Liver (tissue), 3 donors: ENCODE results near the gene MPPED2.

Source experiments
- CTCF ChIP-seq: fragments of 150-350 bp; IDR thresholded peaks from 2 replicates; pipeline ENCODE4 v1.5.1; 2017; ENCODE audit warnings: improper control_type of control experiment, low read depth, low read length; ENCODE audit not compliant: missing input control
- MAX ChIP-seq: IDR thresholded peaks from 2 replicates; pipeline ENCODE4 v1.6.1; 2016; ENCODE audit warnings: antibody characterized with exemption
- REST ChIP-seq: IDR thresholded peaks from 2 replicates; pipeline ENCODE4 v1.6.1; 2016; ENCODE audit warnings: antibody characterized with exemption, mild to moderate bottlenecking
- RXRA ChIP-seq, 2 donors: IDR thresholded peaks; 2 replicates each; pipeline ENCODE4 v1.6.1; 2017 to 2018; ENCODE audit warnings: antibody characterized with exemption in 2 of 2, mild to moderate bottlenecking in 1 of 2
- TAF1 ChIP-seq: conservative IDR thresholded peaks from 2 replicates; pipeline ENCODE4 v1.6.1; 2016; ENCODE audit warnings: antibody characterized with exemption, mild to moderate bottlenecking
- YY1 ChIP-seq: IDR thresholded peaks from 2 replicates; pipeline ENCODE4 v1.6.1; 2016; ENCODE audit warnings: antibody characterized with exemption, mild to moderate bottlenecking
- TF ChIP-seq, protein P1 (sequence below): IDR thresholded peaks from 2 replicates; pipeline ENCODE4 v1.6.1; 2016; ENCODE audit warnings: antibody characterized with exemption
- donor health status: healthy.
- donor health status: healthy.

DNA sequence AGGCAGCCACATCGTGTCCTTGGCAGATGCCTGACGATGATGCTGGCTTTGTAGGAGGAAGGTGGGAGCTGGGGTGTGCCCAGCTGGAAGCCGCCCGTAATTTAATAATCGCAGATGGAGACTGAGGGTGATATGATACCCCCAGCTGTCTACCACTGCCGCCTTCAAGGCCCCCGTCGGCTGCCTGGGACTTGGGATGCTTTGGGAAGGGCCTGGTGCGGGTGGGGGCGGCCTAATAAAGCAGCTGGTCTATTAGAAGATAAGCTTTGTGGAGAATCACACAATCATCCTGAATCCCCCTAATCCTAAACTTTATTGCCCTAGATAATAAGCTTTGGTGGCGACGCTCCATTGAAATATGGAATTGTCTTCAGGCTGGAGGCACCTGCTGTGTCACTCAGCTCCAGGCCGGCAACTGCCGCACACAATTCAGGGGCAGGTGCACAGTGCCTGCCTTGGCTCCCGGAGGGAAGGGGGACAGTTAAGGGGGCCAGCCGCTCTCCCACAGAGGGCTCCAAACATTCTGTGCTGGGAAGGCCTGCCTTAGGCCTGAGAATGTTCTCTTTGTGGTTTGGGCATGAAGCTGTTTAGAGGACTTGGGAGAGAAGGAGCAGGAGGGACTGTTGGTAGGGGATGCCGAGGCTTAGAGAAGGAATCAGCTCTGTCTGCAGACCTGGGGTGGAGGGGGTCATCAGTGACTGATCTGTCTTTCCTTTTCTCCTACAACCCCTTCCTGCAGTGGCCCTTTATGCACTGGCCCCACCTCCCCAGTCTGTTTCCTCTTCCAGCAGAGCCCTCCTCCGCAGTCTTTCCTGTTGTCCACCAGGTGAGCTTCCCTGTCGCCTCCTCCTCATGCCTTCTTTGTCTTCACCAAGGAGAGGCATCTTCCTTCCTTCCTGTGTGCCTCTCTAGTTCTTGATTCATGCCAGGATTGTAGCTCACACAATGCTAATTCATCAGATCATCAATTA lies 198.0 kb downstream of the MPPED2 start:
- TF ChIP-seq CTCF (no peak), MAX (no peak), TAF1 (no peak), REST (no peak), YY1 (no peak), RXRA (IDR thresholded peaks at IDR 0.05) (no peak)
- TF ChIP-seq, protein P1, sequence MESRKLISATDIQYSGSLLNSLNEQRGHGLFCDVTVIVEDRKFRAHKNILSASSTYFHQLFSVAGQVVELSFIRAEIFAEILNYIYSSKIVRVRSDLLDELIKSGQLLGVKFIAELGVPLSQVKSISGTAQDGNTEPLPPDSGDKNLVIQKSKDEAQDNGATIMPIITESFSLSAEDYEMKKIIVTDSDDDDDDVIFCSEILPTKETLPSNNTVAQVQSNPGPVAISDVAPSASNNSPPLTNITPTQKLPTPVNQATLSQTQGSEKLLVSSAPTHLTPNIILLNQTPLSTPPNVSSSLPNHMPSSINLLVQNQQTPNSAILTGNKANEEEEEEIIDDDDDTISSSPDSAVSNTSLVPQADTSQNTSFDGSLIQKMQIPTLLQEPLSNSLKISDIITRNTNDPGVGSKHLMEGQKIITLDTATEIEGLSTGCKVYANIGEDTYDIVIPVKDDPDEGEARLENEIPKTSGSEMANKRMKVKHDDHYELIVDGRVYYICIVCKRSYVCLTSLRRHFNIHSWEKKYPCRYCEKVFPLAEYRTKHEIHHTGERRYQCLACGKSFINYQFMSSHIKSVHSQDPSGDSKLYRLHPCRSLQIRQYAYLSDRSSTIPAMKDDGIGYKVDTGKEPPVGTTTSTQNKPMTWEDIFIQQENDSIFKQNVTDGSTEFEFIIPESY, result no peak
